K562 (cell line): ENCODE results near the gene TULP1. TPM values are rescaled to one million over a fixed set of nuclear protein-coding genes. Genes with fewer than 3 reads are reported as not detected.
A peak's percentile ranks its signal among the peaks of the same experiment; 100 is the strongest.

Experiments
- FOS ChIP-seq: IDR thresholded peaks from 3 replicates; pipeline ENCODE4 v1.6.1; 2011; ENCODE audit not compliant: insufficient read length; ENCODE audit errors: extremely low read depth
- GMEB1 ChIP-seq: fragments of 250-450 bp; sonication (Bioruptor Pico); IDR thresholded peaks from 2 replicates; pipeline ENCODE4 v1.4.0; 2020; ENCODE audit warnings: mild to moderate bottlenecking
- KLF1 ChIP-seq: fragments of 450-650 bp; IDR thresholded peaks from 2 replicates; pipeline ENCODE4 v1.6.1; 2016; ENCODE audit warnings: missing genetic modification characterization, missing compliant biosample characterization
- L3MBTL2 ChIP-seq: fragments of 450-650 bp; IDR thresholded peaks from 2 replicates; pipeline ENCODE4 v1.6.1; 2016; ENCODE audit warnings: mild to moderate bottlenecking, moderate library complexity
- MITF ChIP-seq: IDR thresholded peaks from 2 replicates; pipeline ENCODE4 v1.6.1; 2014; ENCODE audit warnings: antibody characterized with exemption
- POLR2G ChIP-seq: fragments of 200-400 bp; formaldehyde crosslinking; IDR thresholded peaks from 2 replicates; pipeline ENCODE4 v1.6.1; 2017; ENCODE audit warnings: low read depth, mild to moderate bottlenecking, antibody characterized with exemption, low read length, moderate library complexity
- RAD21 ChIP-seq, 2 experiments: fragments of 250-450 bp in 1 of 2; fragments of 450-650 bp in 1 of 2; sonication (Bioruptor Pico) in 1 of 2; formaldehyde crosslinking in 1 of 2; IDR thresholded peaks in 1 of 2; conservative IDR thresholded peaks in 1 of 2; 2 replicates each; pipeline versions ENCODE4 v1.4.0 to v1.8.0; 2020 to 2022; ENCODE audit warnings: mild to moderate bottlenecking in 2 of 2, moderate library complexity in 1 of 2
- RERE ChIP-seq: sonication (generic); formaldehyde crosslinking; IDR thresholded peaks from 2 replicates; pipeline ENCODE4 v1.8.0; 2023; ENCODE audit warnings: missing genetic modification reagents, mild to moderate bottlenecking, borderline replicate concordance
- SIX5 ChIP-seq, 2 experiments: IDR thresholded peaks; 2 replicates each; pipeline ENCODE4 v1.6.1; 2011; ENCODE audit warnings: low read length in 2 of 2, borderline replicate concordance in 1 of 2, low read depth in 1 of 2, mild to moderate bottlenecking in 1 of 2, moderate library complexity in 1 of 2; ENCODE audit not compliant: insufficient read depth in 1 of 2
- SPI1 ChIP-seq: IDR thresholded peaks from 2 replicates; pipeline ENCODE4 v1.6.1; 2011; ENCODE audit warnings: low read depth, low read length, control low read depth, borderline replicate concordance
- TRIM25 ChIP-seq: fragments of 450-650 bp; IDR thresholded peaks from 2 replicates; pipeline ENCODE4 v1.7.0; 2016; ENCODE audit warnings: borderline replicate concordance
- ZBED1 ChIP-seq: IDR thresholded peaks from 2 replicates; pipeline ENCODE4 v1.6.1; 2014
- ZBTB34 ChIP-seq: fragments of 250-450 bp; sonication (Bioruptor Pico); IDR thresholded peaks from 2 replicates; pipeline ENCODE4 v1.8.0; 2021; ENCODE audit warnings: mild to moderate bottlenecking, moderate library complexity
- ZNF57 ChIP-seq: fragments of 450-650 bp; formaldehyde crosslinking; IDR thresholded peaks from 2 replicates; pipeline ENCODE4 v1.4.0; 2020; ENCODE audit warnings: mild to moderate bottlenecking, moderate library complexity
- polyA plus RNA-seq, 8 experiments: library from polyadenylated mRNA; depleted of rRNA in 4 of 8; stranded (reverse) in 5 of 8; unstranded in 3 of 8; fragments of >200 nt; fragmentation: Nextera tagmentation in 2 of 8; fragmentation: Illumina TruSeq in 1 of 8; extraction: Ambion mirVana in 2 of 8; extraction: Trizol in 1 of 8; gene quantifications; 2 replicates each; pipeline versions ENCODE4 v1.2.1 to v1.2.3, GENCODE V29; 2011 to 2014; ENCODE audit warnings: inconsistent platforms in 1 of 8, missing spikeins in 1 of 8
- total RNA-seq, 7 experiments: library from RNA; depleted of rRNA in 6 of 7; stranded (reverse); fragments of >200 nt in 6 of 7; fragmentation: Illumina TruSeq in 2 of 7; extraction: Trizol in 2 of 7; gene quantifications; 2 replicates each; pipeline versions ENCODE4 v1.2.1 to v1.2.3, GENCODE V29; 2011 to 2021; ENCODE audit warnings: low replicate concordance in 1 of 7

Gene TULP1
- total and polyA plus RNA-seq, 9 of the 15 experiments (the other 6 are each of a cell fraction or from before 2014, with no cell fraction given): 0.06 to 0.17 (median 0.09) TPM; not detected in 6

GRCh38 chr6:35451354-35452182 is 61.1 kb downstream of the TULP1 start (continued):
- TF ChIP-seq RERE (CRISPR knock-in tag) (0 out of 2 replicates have a peak, but pooled peaks have one; percentile 58), KLF1 (tag) (no peak), FOS (no peak), SPI1 (no peak; the same call in 1 of the 2 replicates), ZBTB34 (no peak), POLR2G (no peak), TRIM25 (no peak), ZBED1 (no peak), L3MBTL2 (no peak), SIX5 (IDR thresholded peaks at IDR 0.05; ENCODE audit: borderline replicate concordance in 1 of 2, insufficient read depth in 1 of 2, low read depth in 1 of 2, low read length in 2 of 2) (no peak), GMEB1 (no peak), ZNF57 (no peak), RAD21 (CRISPR knock-in tag; conservative IDR thresholded peaks at IDR 0.05 in 1 of 2, IDR thresholded peaks at IDR 0.05 in 1 of 2) (no peak), MITF (no peak)
